Measurements from ENCODE around the gene GET4.

GET4 gene

DNA sequence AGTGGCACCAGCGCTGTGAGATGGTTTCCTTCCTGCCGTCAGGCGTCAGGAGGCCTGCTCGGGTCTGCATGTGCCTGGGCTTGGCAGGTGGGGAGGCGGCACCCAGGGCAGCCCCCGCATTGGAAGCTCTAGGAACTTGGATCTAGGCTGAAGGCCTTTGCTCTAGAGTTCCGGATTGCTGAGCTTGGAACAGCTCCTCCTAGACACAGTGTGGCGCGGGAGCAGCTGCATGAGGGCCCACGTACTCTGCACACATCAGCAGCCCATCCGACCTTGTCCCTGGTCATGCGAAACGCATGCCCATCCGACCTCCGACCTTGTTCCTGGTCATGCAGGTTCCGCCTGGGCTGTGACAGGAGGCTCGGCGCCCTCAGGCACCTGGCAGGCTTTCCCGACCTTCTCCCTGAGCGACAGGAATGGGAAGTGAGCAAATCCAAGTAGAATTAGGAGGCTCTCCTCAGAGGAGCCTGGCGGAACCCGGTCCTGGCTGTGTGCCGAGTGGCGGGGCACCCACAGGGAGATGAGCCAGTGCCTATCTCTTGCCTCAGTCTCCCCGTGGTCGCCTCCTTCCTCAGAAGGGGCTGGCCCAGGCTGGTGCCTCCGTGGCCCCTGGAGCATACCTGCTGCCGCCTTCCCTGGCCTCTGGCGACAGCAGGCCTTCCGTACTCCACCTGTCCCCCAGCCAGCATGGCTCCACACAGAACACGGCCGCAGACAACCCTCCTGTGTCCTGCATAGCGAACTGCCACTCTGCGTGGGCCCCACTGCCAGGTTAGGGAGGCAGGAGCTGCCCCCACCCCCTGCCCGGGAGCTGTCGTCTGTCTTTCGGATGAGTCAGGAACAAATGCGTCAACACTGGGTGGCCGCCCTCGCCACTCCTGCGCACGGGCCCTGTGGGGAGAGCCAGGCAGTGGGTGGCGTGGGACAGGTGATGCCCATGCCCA, 12.0 kb downstream of the GET4 start:
- DNase-seq = no peak

DNA sequence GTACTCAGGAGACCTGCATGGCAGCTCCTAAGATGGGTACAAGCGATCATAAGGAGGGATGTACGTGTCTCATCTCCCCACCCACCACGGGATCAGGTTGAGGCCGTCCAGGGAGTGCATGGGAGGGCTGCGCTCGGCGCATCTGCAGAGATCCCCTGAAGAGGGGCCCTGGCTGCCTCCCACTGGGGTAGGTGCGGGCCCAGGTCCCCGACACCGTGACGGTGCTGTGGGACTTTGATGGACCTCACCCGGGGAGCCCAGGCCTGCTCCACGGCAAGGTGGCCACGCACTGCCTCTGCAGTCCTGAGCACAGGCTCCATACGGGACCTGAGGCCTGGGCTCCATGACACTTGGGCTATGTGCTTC, 12.7 kb downstream of the GET4 start:
- DNase-seq = no peak

GRCh38 chr7:889391-889790, 13.0 kb downstream of the GET4 start:
- DNase-seq = no peak

DNA sequence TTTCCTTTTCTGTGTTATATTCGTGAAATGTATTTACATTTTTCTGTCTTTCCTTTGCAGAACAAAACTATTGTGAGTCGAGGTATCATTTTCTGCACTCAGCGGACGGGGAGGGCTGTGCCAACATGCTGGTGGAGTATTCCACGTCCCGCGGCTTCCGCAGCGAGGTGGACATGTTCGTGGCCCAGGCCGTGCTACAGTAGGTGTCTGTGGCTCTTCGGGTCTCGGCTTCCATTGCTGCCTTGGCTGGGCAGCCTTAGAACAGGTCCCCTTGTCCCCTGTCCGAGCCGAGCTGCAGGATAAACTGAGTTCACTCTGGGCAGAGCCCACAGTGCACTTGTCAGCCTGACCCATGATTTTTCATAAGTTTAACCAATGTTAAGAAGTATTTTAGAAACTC, 14.5 kb downstream of the GET4 start:
- DNase-seq = no peak

DNA sequence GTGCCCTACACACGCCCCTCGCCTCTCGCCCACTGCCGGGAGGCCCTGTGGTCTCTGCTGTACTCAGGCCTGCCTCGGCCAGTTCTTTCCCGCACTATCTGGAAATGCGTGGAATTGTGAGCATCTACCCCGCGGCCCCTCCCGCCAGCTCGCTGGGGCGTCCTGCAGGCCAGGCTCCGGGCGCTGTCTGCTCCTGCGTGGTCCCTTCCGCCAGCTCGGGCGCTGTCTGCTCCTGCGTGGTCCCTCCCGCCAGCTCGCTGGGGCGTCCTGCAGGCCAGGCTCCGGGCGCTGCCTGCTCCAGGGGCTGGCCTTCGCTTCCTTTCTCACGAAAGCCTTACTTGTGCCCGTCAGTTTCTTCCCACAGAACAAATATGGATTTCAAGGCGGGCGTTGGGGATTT, 14.9 kb downstream of the GET4 start:
- DNase-seq = no peak

DNA sequence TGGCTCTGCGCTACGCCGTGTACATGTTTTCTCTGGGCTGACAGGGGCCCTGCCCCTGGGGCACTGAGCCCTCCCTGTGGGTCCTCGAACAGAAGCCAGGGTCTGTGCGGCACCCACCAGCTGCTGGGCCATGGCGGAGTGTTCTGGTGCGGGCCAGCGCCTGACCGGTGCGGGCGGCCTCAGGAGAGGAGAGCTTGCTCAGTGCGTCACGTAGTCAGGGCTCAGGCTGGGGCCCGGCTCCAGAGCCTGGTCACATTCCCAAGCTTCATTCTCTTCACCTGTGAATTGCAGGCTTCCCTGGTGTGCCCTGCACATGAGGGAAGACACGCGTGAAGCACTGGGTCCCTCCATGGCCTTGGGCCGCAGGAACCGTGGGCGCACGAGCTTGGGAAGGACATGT, 15.5 kb downstream of the GET4 start:
- DNase-seq = no peak

DNA sequence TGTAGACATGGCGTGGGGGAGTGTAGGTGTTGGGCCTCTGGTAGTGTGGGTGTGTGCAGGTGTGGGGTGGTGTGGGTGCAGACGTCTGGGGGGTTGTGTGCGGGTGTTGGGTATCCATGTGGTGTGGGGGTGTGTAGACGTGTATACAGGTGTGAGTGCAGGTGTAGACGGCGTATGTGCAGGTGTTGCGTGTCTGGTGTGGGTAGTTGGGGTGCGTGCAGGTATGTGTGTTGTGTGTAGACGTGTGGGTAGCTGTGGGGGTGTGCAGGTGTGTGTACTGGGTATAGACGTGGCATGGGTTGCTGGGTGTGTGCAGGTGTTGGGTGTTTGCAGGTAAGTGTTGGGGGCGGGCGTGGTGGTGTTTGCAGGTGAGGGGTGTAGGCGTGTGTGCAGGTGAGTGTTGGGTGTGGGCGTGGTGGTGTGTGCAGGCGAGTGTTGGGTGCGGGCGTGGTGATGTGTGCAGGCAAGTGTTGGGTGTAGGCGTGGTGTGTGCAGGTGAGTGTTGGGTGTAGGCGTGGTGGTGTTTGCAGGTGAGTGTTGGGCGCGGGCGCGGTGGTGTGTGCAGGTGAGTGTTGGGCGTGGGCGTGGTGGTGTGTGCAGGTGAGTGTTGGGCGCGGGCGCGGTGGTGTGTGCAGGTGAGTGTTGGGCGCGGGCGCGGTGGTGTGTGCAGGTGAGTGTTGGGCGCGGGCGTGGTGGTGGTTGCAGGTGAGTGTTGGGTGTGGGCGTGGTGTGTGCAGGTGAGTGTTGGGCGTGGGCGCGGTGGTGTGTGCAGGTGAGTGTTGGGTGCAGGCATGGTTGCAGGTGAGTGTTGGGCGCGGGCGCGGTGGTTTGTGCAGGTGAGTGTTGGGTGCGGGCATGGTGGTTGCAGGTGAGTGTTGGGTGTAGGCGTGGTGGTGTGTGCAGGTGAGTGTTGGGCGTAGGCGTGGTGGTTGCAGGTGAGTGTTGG, 16.6 kb downstream of the GET4 start:
- DNase-seq = no peak

DNA sequence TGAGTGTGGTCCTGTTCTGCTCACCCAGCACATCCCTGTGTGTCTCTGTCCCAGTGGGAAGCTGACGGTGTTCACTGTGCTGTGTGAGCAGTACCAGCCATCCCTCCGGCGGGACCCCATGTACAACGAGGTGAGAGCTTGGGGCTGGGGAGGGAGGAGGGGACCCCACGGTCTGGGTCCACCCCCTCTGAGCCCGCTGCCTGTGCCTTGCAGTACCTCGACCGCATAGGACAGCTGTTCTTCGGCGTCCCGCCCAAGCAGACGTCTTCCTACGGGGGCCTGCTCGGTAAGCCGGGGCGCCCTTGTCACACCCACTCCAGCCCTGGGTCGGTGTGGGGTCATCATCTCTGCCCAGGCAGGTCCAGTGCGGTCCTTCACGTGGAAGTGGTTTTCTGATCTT, 17.3 kb downstream of the GET4 start:
- DNase-seq = no peak

- no peak for DNase-seq
Measured at GRCh38 chr7:894164-894867, 18.0 kb downstream of the GET4 start.

DNA sequence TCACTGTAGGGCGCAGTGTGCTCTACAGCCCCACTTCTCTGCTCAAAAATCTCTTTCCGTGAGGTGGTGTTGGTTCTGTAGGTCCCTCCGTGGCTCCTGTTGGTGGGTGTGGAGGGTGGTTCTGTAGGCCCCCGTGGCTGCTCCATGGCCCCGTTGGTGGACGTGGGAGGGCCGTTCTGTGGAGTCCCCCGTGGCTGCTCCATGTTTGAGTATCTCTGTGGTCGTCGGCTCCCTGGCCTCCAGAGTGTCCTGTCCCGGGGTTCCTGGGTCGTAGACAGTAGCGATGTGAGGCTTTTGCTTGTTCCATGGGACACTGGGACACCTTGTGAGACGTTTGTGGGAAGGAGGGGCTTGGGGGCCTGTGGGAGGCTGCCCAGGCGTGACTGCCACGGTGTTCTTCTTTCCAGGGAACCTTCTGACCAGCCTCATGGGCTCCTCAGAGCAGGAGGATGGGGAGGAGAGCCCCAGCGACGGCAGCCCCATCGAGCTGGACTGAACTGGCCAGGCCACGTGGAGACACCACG, 18.6 kb downstream of the GET4 start:
- no peak for DNase-seq

DNA sequence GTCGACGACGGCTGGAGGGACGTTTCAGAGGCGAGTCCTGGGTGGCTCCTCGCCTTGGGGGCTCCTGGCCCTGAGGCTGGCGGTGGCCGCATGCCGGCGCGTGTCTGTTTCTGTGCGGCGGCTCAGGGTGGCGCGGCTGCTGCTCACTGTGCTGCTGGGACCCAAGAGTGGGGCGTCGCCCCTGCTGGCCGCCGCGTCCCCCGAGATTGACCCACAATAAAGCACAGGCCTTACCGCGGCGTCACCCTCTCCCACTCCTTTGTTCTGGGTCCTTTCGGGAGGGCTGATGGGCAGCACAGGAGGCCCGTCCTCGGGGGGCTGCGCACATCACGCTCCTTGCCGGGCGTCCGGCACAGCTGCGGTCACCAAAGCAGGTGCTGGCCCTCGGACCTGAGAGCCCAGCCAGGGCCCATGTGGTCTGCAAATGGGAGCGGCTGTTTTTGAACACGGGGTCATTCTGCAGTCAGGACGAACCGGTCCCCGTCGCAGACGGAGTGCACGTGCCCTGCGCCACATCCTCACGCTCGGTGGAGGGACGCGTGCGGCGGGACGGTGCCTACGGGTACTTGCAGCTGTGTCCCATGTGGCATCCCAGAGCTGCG, 19.2 kb downstream of the GET4 start:
- no peak for DNase-seq

- DNase-seq = no peak
Measured at GRCh38 chr7:896346-897075, 20.2 kb downstream of the GET4 start.

- no peak for DNase-seq
Measured at GRCh38 chr7:897086-897485, 20.7 kb downstream of the GET4 start.

GRCh38 chr7:897771-898376, 21.5 kb downstream of the GET4 start:
- no peak for DNase-seq

DNA sequence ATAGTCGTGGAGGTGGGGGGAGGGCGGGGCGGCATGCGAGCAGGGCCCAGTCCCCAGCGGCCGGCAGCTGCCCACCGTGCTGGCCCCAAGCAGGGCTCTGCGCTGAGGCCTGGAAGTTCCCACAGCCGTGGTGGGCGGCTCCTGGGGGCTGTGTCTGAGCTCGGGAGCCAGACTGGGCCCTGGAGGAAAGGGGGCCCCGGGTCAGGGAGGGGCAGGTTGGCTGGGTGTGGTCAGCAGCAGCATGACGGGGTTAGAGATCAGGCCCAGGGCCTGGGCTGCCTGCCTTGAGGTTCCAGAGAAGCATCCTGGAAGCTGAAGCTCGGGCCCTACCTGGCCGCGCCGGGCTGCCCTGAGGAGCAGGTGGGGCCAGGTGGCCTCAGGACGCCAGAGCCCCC, 22.1 kb downstream of the GET4 start:
- DNase-seq = no peak

DNA sequence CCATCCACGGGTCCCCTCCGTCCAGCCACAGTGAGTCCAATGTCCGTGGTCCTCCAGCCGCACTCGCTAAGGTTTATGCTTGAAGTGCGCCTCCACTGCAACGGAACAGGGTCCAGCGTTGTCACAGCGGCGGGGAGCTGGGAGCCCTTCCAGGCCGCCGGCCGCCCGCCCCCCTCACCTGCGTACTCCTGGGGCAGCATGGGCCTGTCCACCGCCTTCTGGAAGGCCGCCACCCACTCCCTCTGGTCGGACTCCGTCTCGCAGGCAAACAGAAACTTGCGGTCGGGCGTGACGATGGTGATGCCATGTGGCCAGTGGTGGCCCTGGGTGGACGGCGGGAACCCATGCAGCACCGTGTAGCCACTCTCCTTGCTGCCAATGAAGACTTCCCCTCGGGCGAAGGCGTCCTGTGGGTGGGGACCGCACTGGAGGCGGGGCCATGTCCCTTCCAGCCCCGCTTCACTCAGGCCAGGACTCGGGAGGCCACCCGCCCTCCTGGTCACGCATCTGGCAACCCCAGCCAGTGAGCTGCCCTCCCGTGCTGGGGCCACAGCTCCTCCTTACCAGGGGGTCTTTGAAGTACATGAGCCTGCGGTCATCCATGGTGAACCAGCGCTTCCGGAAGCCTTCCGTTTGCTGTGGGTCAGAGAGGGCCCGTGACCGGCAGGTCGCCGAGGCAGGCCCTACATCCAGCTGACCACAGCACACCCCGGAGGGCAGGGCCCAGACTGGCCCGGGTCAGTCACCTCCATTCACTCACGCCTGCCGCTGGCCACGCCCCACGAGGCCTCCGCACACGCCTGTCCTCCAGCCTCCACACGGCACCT, 22.7 kb downstream of the GET4 start:
- DNase-seq = no peak

DNA sequence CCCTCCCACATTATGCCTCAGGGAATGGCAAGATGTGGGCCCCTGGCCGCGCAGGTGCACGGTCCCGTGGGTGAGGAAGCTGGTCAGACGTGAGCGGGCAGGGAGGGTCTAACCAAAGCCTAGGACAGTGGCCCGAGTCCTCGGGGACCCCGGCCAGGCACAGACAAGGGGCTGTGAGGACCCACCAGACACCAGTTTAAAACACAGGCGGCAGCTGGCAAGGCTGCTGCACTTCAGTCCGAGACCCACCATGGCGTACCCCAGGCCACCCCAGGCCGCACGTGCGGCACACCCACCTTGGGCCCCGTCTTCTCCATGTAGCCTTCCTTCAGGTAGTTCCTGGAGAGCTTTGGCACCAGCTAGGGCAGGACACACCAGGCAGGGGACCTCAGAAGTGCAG, 23.5 kb downstream of the GET4 start:
- no peak for DNase-seq

DNA sequence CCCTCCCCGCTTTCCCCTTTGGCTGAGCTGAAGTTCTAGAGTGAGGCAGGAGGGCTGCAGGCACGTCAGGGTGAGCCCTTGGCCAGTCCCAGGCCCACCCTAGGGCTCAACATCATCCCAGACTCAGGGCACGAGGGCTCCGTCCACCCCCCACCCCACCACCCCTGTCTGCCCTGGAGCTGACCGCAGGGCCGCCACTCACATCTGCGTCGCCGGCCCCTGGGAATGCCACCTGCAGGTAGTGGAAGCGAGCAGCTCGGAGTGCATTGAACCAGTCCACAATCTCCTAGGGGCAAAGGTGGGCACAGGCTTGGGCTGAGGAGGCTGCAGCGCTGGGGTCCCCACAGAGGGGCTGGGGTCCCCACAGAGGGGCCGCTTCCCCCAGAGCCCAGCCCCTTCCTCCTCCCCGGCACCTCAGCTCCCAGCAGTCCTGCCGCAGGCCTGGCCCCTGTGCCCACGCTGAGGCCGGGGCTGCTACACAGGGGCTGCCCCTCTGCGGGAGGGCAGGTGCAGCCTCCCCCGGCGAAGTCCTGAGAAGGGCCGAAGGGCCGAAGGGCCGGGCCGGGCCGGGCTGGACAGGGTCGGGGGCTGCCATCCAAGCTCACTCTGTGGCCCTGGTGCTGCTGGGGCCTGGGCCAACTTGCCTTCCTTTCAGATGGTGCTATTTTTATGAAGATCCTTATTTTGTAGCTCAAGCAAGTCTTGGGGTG, 24.1 kb downstream of the GET4 start:
- DNase-seq = no peak

GRCh38 chr7:901041-901387, 24.7 kb downstream of the GET4 start:
- DNase-seq = no peak
